Fibroblast of pulmonary artery (primary cell): ENCODE data around the gene SMIM13.

Experiments
- DNase-seq: peaks from one replicate; pipeline ENCODE4 v3.0.0-alpha.2; 2010; ENCODE audit warnings: low read depth
- H3K4me3 ChIP-seq: replicated peaks from 2 replicates; pipeline ENCODE4 v1.5.1; 2011; ENCODE audit warnings: low read depth, mild to moderate bottlenecking, control low read depth, low read length, moderate library complexity
- TF ChIP-seq, protein P1 (sequence below): IDR thresholded peaks from 2 replicates; pipeline ENCODE4 v1.5.1; 2011; ENCODE audit warnings: mild to moderate bottlenecking, control low read depth, low read length, inconsistent platforms; ENCODE audit errors: missing control alignments

SMIM13 gene

DNA sequence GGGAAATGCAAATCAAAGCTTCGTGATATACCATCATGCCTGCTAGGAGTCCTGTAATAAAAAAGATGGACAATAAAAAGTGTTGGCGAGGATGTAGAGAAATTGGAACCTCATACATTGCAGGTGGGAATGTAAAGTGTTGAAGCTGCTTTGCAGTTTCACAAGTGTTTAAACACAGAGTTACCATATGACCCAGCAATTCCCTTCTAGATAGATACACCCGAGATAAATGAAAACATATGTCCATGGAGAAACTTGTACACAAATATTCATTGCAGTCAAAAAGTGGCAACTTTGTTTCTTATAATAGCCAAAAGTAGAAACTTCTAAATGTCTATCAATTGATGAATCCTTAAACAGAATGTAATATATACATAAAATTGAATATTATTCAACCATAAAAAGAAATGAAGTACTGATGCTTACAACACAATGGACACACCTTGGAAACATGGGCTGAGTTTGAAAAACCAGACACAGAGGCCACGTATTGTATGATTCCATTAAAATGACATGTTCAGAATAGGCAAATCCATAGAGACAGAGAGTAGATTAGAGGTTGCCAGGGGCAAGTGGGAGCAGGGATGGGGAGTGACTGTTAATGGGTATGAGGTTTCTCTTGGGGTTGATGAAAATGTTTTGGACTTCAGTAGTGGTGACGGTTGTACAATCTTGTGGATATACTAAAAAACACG, 38.7 kb downstream of the SMIM13 start:
- DNase-seq: no peak
- TF ChIP-seq, protein P1, sequence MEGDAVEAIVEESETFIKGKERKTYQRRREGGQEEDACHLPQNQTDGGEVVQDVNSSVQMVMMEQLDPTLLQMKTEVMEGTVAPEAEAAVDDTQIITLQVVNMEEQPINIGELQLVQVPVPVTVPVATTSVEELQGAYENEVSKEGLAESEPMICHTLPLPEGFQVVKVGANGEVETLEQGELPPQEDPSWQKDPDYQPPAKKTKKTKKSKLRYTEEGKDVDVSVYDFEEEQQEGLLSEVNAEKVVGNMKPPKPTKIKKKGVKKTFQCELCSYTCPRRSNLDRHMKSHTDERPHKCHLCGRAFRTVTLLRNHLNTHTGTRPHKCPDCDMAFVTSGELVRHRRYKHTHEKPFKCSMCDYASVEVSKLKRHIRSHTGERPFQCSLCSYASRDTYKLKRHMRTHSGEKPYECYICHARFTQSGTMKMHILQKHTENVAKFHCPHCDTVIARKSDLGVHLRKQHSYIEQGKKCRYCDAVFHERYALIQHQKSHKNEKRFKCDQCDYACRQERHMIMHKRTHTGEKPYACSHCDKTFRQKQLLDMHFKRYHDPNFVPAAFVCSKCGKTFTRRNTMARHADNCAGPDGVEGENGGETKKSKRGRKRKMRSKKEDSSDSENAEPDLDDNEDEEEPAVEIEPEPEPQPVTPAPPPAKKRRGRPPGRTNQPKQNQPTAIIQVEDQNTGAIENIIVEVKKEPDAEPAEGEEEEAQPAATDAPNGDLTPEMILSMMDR: no peak
- H3K4me3 ChIP-seq: no peak overlapping the region

DNA sequence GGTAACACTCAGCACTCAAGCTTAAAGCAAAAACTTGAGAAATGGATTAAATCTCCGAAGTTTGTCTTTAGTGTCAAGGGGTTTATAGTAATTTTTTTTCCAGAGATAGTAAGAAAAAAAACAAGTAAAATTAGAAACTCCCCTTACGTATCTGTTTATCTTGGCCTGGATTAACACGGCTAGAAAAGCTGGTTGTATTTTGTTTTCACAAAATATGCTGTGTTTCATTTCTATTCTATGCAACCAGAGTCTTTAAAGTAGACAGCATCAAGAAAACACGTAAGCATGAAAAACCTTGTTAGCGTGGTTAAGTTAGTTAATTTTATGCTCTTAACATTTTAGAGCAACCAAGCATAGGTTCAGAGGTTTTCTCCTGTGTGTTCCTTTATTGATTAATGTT, 39.6 kb downstream of the SMIM13 start:
- no peak for DNase-seq
- H3K4me3 ChIP-seq: no peak overlapping the region
- TF ChIP-seq, protein P1: no peak

DNA sequence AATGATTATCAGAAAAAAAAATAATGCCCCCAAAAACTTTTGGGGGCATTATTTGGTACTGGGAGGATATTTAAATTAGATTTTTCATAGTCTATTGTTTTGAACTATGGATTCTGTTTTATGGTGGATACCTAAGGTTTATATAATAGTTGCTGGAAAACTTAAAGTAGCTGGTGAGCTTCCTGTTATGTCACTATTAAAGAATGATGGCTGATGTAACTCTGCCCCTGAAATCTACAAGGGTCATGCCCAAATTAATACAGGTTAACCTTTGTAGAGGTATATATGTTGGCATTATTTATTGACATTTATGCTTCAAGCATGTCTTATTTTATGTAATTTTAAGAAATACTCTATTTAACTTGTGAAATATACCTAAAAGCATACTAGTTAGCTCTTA, 43.2 kb downstream of the SMIM13 start:
- TF ChIP-seq, protein P1: no peak
- no peak overlapping the region for H3K4me3 ChIP-seq
- no peak for DNase-seq

DNA sequence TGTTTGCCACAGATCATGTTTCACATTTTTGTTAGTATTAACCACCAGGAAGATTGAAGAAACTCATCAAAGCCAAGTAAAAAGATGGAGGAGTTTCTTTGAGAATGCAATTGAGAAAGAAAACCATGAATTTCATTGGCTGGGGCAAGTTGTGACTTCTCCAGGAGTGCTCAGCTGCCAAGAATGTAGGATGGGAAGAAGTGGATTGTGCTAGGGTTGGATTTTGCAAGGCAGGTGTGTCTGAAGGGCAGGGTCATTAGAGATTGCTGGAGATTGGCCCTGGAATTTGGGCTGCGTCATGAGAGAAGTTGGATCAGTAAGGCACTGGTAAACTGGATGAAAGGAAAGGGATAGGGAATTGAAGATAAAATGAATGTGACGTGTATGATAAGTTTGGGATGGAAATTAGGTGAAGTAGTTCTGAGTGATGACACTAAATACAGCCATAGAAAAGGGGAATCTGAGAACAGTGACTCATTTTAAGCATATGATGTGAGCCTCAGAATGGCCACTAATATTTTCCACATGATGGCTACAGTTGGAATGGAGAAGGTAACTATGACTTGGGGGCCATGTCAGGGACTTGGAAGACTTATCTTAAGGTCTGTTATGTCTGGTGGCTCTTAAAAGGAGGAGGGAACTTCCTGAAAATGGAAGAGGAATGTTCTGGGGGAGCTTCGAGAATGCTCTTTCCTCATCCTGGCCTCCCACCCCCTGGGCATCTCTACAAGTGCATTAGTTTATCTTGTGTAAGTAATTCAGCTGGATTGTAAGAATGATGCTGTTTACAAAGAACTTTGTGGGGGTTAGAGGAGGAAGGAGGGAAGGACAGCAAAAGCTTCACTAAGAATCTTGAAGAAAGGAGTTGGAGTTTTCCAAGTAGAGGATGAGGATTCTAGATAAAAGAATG, 45.7 kb downstream of the SMIM13 start:
- peak; percentile 35 for DNase-seq
- TF ChIP-seq, protein P1: no peak
- no peak overlapping the region for H3K4me3 ChIP-seq

DNA sequence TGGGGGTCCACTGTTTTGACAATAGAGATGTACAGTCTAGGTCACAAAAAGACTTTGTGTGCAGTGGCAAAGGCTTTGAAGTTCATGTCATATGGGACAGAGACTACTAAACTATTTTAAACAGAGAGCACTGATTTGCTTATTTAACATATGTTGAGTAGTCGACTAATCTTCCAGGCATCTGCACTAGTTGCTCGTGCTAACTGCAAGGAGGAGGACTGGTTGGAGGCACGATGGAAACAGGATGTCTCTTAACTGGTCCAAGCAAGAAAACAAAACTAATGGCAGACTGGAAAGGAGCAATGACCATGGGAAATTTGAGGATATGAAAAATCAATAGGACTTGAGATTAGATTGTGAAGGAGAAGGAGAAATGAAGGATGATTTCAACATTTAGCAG, 46.4 kb downstream of the SMIM13 start:
- DNase-seq: no peak
- TF ChIP-seq, protein P1: no peak
- H3K4me3 ChIP-seq: no peak overlapping the region

DNA sequence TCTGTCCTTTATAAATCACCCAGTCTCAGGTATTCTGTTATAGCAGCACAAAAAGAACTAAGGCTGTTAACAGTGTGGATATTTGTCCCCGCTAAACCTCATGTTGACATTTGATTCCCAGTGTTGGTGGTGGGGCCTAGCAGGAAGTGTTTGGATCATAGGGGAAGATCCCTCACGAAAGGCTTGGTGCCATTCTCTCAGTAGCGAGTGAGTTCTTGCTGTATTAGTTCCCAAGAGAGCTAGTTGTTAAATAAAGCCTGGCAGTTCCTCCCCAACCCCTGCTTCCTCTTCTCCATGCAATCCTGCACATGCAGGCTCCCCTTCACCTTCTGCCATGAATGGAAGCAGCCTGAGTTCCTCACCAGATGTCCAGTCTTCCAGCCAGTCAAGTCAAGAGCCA, 47.7 kb downstream of the SMIM13 start:
- TF ChIP-seq, protein P1: no peak
- H3K4me3 ChIP-seq: no peak overlapping the region
- no peak for DNase-seq
